Spleen (tissue), 7 donors: ENCODE results near the gene PSG6.
"Not testable (repeated sequence)": the region's sequence is repeated elsewhere in the genome, so short reads cannot be mapped to it uniquely, and the experiment has no call there.

Experiments used
- CTCF ChIP-seq, 11 experiments: fragments of 200-600 bp in 7 of 11; fragments of 450-650 bp in 4 of 11; sonication (generic) in 4 of 11; IDR thresholded peaks in 8 of 11; conservative IDR thresholded peaks in 3 of 11; 1 replicate in 7 of 11; 2 replicates in 4 of 11; pipeline versions ENCODE4 v1.4.0 to v1.8.0; 2016 to 2021; ENCODE audit warnings: antibody characterized with exemption in 11 of 11, inconsistent platforms in 4 of 11, mild to moderate bottlenecking in 1 of 11
- POLR2A ChIP-seq, 3 donors: fragments of 450-650 bp; IDR thresholded peaks; one replicate each; pipeline ENCODE4 v1.5.1; 2017; ENCODE audit warnings: antibody characterized with exemption in 3 of 3, mild to moderate bottlenecking in 1 of 3
- POLR2AphosphoS5 ChIP-seq, 3 donors: sonication (generic); formaldehyde crosslinking; IDR thresholded peaks; one replicate each; pipeline ENCODE4 v1.5.1; 2017; ENCODE audit warnings: antibody characterized with exemption in 3 of 3
- donor health status: DM: no; HTN: no; CAD: no; lungs with moderate emphysema.
- donor health status: DM: no; HTN: no; CAD: no.
- donor health status: DM: no; HTN: no; CAD: no.

GRCh38 chr19:42853231-42853630 is 64.5 kb downstream of the PSG6 start:
- not testable (repeated sequence) for TF ChIP-seq CTCF (IDR thresholded peaks at IDR 0.05 in 8 of 11, conservative IDR thresholded peaks at IDR 0.05 in 3 of 11); POLR2A (IDR thresholded peaks at IDR 0.05); POLR2AphosphoS5 (IDR thresholded peaks at IDR 0.05)
